ENCODE measurements around the gene FST.

The FST gene

GRCh38 chr5:53472720-53473510 is 7.5 kb upstream of the FST start:
- ChIA-PET POLR2A (no interaction called here), CTCF (interaction anchor here (0.6 kb wide), 1 partner anchor 35 kb away, joined by 4 read pairs; no protein-coding TSS in a partner anchor)
- no peak overlapping the region for H3K4me3 ChIP-seq (ENCODE audit: low read depth, low read length)
- H3K4me1 ChIP-seq (ENCODE audit: control insufficient read depth, insufficient read depth, low read length): no peaks in the 10 kb centered on the region
- no peak for TF ChIP-seq KLF7 (tag by site-specific recombination; IDR thresholded peaks at IDR 0.05; ENCODE audit: borderline replicate concordance)
- no peak for TF ChIP-seq ZNF362 (tag by site-specific recombination; IDR thresholded peaks at IDR 0.05)
- no peak for TF ChIP-seq HOXA7 (CRISPR knock-in tag; IDR thresholded peaks at IDR 0.05; ENCODE audit: borderline replicate concordance)
- TF ChIP-seq ZNF785 (tag by site-specific recombination; IDR thresholded peaks at IDR 0.05): no peak
- no peak for TF ChIP-seq ZNF654 (tag by site-specific recombination; IDR thresholded peaks at IDR 0.05; ENCODE audit: low read depth)
- no peak for TF ChIP-seq ZFP69B (tag by site-specific recombination; IDR thresholded peaks at IDR 0.05)
- no peak for TF ChIP-seq HOXC10 (CRISPR knock-in tag; IDR thresholded peaks at IDR 0.05)
- no peak for TF ChIP-seq KLF17 (tag by site-specific recombination; IDR thresholded peaks at IDR 0.05)
- no peak for TF ChIP-seq BCL6B (tag by site-specific recombination; IDR thresholded peaks at IDR 0.05)
- TF ChIP-seq ZNF239 (tag by site-specific recombination; IDR thresholded peaks at IDR 0.05): no peak
- no peak for TF ChIP-seq ZBTB20 (tag by site-specific recombination; IDR thresholded peaks at IDR 0.05)
- no peak for TF ChIP-seq ZNF843 (tag by site-specific recombination; IDR thresholded peaks at IDR 0.05)
- H3K9me3 ChIP-seq (ENCODE audit: control insufficient read depth, insufficient read depth, low read depth, low read length): no peaks in the 10 kb centered on the region
- H3K36me3 ChIP-seq (ENCODE audit: control insufficient read depth in 2 of 2, insufficient read depth in 1 of 2, low read length in 2 of 2): no peaks in the 10 kb centered on the region
- H3K27ac ChIP-seq (ENCODE audit: extremely low read depth, low read depth, low read length): no peak overlapping the region

GRCh38 chr5:53473633-53474032 is 6.8 kb upstream of the FST start:
- ChIA-PET CTCF (interaction anchor here (0.6 kb wide), 1 partner anchor 47 kb away, joined by 3 read pairs; no protein-coding TSS in a partner anchor), POLR2A (no interaction called here)
- H3K4me1 ChIP-seq (ENCODE audit: control insufficient read depth, insufficient read depth, low read length): no peaks in the 10 kb centered on the region
- no peak for TF ChIP-seq ZSCAN5A (tag by site-specific recombination; IDR thresholded peaks at IDR 0.05)
- TF ChIP-seq ZNF76 (tag by site-specific recombination; IDR thresholded peaks at IDR 0.05; ENCODE audit: borderline replicate concordance, low read depth): no peak
- TF ChIP-seq ZNF544 (tag by site-specific recombination; IDR thresholded peaks at IDR 0.05): no peak
- TF ChIP-seq ZNF362 (tag by site-specific recombination; IDR thresholded peaks at IDR 0.05): no peak
- no peak for TF ChIP-seq SP2 (tag by site-specific recombination; IDR thresholded peaks at IDR 0.05)
- no peak for TF ChIP-seq HOXC10 (CRISPR knock-in tag; IDR thresholded peaks at IDR 0.05)
- TF ChIP-seq ZNF529 (tag by site-specific recombination; IDR thresholded peaks at IDR 0.05; ENCODE audit: insufficient replicate concordance): no peak
- TF ChIP-seq BCL6B (tag by site-specific recombination; IDR thresholded peaks at IDR 0.05): no peak
- TF ChIP-seq PRDM10 (tag by site-specific recombination; IDR thresholded peaks at IDR 0.05): no peak
- no peak for TF ChIP-seq ZNF148 (tag by site-specific recombination; IDR thresholded peaks at IDR 0.05; ENCODE audit: borderline replicate concordance)

More at GRCh38 chr5:53473633-53474032, 6.8 kb upstream of the FST start:
- no peaks in the 10 kb centered on the region for H3K9me3 ChIP-seq (ENCODE audit: control insufficient read depth, insufficient read depth, low read depth, low read length)
- H3K36me3 ChIP-seq (ENCODE audit: control insufficient read depth in 2 of 2, insufficient read depth in 1 of 2, low read length in 2 of 2): no peaks in the 10 kb centered on the region
- H3K27ac ChIP-seq (ENCODE audit: extremely low read depth, low read depth, low read length): no peak overlapping the region
- no peak overlapping the region for H3K4me3 ChIP-seq (ENCODE audit: low read depth, low read length)
